ENCODE results near the gene CHID1. TPM values are rescaled to one million over a fixed set of nuclear protein-coding genes. Genes with fewer than 3 reads are reported as not detected.
A peak's percentile ranks its signal among the peaks of the same experiment; 100 is the strongest.

Gene CHID1
- total RNA-seq, 2 experiments from 2014 or later: 30.6 to 71.1 TPM

- intact Hi-C loops (cut with micrococcal nuclease; ENCODE audit: unreplicated experiment): loop anchor here (5.0 kb wide), 2 partner anchors 61 to 131 kb away; no protein-coding TSS in a partner anchor
- no TSS peak for BruUV-seq (replicated peaks)
Observed at GRCh38 chr11:845872-846495, 64.6 kb downstream of the CHID1 start.

GRCh38 chr11:844693-845644 is 65.6 kb downstream of the CHID1 start:
- Histone ChIP-seq H3K9me3 (ENCODE audit: low read length) (no peaks in the 10 kb centered on the region), H2AFZ (ENCODE audit: low read length) (no peak overlapping the region), H3K4me1 (ENCODE audit: insufficient read depth, low read length, poor library complexity, severe bottlenecking) (peaks cover 40% of the 10 kb centered on the region), H3K9me2 (ENCODE audit: insufficient read depth, low read length) (no peaks in the 10 kb centered on the region), H3K27ac (ENCODE audit: low read depth, low read length, poor library complexity, severe bottlenecking) (no peak overlapping the region), H3K79me2 (ENCODE audit: insufficient read depth, low read depth, low read length) (peaks cover 18% of the 10 kb centered on the region), H3K4me3 (ENCODE audit: low read depth, low read length, poor library complexity, severe bottlenecking) (no peak overlapping the region), H4K20me1 (ENCODE audit: insufficient read depth, low read length) (peaks cover 10% of the 10 kb centered on the region; the same call in 1 of the 2 replicates), H3K36me3 (ENCODE audit: insufficient read depth, low read length) (peaks cover 8% of the 10 kb centered on the region; the same call in 1 of the 2 replicates), H3K4me2 (ENCODE audit: low read length) (no peak overlapping the region; the same call in 1 of the 2 replicates)
- peak; percentile 32 for DNase-seq (ENCODE audit: low spot score)
- intact Hi-C loops (cut with micrococcal nuclease; ENCODE audit: unreplicated experiment): loop anchor here (5.0 kb wide), 2 partner anchors 62 to 132 kb away; no protein-coding TSS in a partner anchor
- no TSS peak for BruUV-seq (replicated peaks)
- CTCF ChIA-PET (ENCODE audit: unreplicated experiment): interaction anchor here (0.6 to 0.7 kb wide), 2 partner anchors 11 to 420 kb away, joined by 3 read pairs; no protein-coding TSS in a partner anchor
- POLR2A ChIA-PET: interaction anchor here (0.8 kb wide), 1 partner anchor 23 kb away, joined by 3 read pairs; no protein-coding TSS in a partner anchor
- no peak for TF ChIP-seq CTCF (conservative IDR thresholded peaks at IDR 0.05; ENCODE audit: low read length)
- no peak for TF ChIP-seq EZH2phosphoT487 (IDR thresholded peaks at IDR 0.05; ENCODE audit: borderline replicate concordance, low read depth, low read length)

More at GRCh38 chr11:845872-846495, 64.6 kb downstream of the CHID1 start:
- Histone ChIP-seq H3K4me2 (ENCODE audit: low read length) (no peak overlapping the region), H3K4me3 (ENCODE audit: low read depth, low read length, poor library complexity, severe bottlenecking) (no peak overlapping the region), H3K9me3 (ENCODE audit: low read length) (no peaks in the 10 kb centered on the region), H3K36me3 (ENCODE audit: insufficient read depth, low read length) (no peaks in the 10 kb centered on the region), H2AFZ (ENCODE audit: low read length) (no peak overlapping the region), H3K4me1 (ENCODE audit: insufficient read depth, low read length, poor library complexity, severe bottlenecking) (peaks cover 36% of the 10 kb centered on the region), H3K79me2 (ENCODE audit: insufficient read depth, low read depth, low read length) (peaks cover 13% of the 10 kb centered on the region), H3K27ac (ENCODE audit: low read depth, low read length, poor library complexity, severe bottlenecking) (no peak overlapping the region), H3K9me2 (ENCODE audit: insufficient read depth, low read length) (no peaks in the 10 kb centered on the region), H4K20me1 (ENCODE audit: insufficient read depth, low read length) (peaks cover 4% of the 10 kb centered on the region; the same call in 1 of the 2 replicates)
- ChIA-PET POLR2A (interaction anchor here (0.8 kb wide), 1 partner anchor 35 kb away, joined by 6 read pairs; no protein-coding TSS in a partner anchor), CTCF (ENCODE audit: unreplicated experiment) (interaction anchor here (0.6 kb wide), 2 partner anchors 27 to 421 kb away, joined by 3 read pairs; no protein-coding TSS in a partner anchor)
- no peak for DNase-seq (ENCODE audit: low spot score)
- TF ChIP-seq CTCF (conservative IDR thresholded peaks at IDR 0.05; ENCODE audit: low read length): no peak
- no peak for TF ChIP-seq EZH2phosphoT487 (IDR thresholded peaks at IDR 0.05; ENCODE audit: borderline replicate concordance, low read depth, low read length)

All from OCI-LY7 (cell line).